ENCODE measurements around the gene CES5A. TPM values are rescaled to one million over a fixed set of nuclear protein-coding genes. Genes with fewer than 3 reads are reported as not detected.

The CES5A gene
- total and polyA plus RNA-seq, 2 of the 8 experiments (the other 6 are each of a cell fraction or from before 2014, with no cell fraction given), result not detected

- Histone ChIP-seq H2BK20ac (ENCODE audit: low read length) (no peak overlapping the region), H3K23ac (ENCODE audit: insufficient read length) (no peak overlapping the region), H4K91ac (replicated peaks; ENCODE audit: insufficient read length, low read length) (no peak overlapping the region), H3K27ac (ENCODE audit: low read depth, low read length) (no peak overlapping the region), H3K27me3 (replicated peaks in 1 of 4; ENCODE audit: control insufficient read depth in 3 of 4, extremely low read depth in 1 of 4, insufficient read depth in 3 of 4, low read length in 3 of 4) (no peaks in the 10 kb centered on the region), H4K20me1 (replicated peaks in 1 of 2; ENCODE audit: control insufficient read depth in 1 of 2, insufficient read depth in 2 of 2, low read length in 2 of 2) (no peaks in the 10 kb centered on the region), H2BK5ac (ENCODE audit: low read depth, low read length) (no peak overlapping the region), H3K4me2 (ENCODE audit: insufficient read depth in 1 of 2, low read depth in 2 of 2, low read length in 2 of 2) (no peak overlapping the region), H3K9me3 (ENCODE audit: insufficient read depth in 2 of 2, low read depth in 1 of 2, low read length in 1 of 2) (no peaks in the 10 kb centered on the region), H3K56ac (replicated peaks; ENCODE audit: insufficient read length, low read depth, low read length) (no peak overlapping the region), H2AFZ (ENCODE audit: low read length) (no peak overlapping the region), H2AK5ac (ENCODE audit: low read depth, low read length) (no peak overlapping the region), H3K23me2 (ENCODE audit: low read depth, low read length) (no peaks in the 10 kb centered on the region; the same call in 1 of the 2 replicates), H3K9ac (replicated peaks in 1 of 4; ENCODE audit: extremely low read depth in 1 of 4, low read depth in 3 of 4, low read length in 3 of 4) (no peak overlapping the region), H2BK120ac (replicated peaks; ENCODE audit: low read depth, low read length) (no peak overlapping the region), H3K79me2 (ENCODE audit: control insufficient read depth in 1 of 2, insufficient read depth in 2 of 2, low read length in 2 of 2) (no peaks in the 10 kb centered on the region), H4K5ac (ENCODE audit: insufficient read length, low read depth, low read length) (no peak overlapping the region), H3K79me1 (ENCODE audit: low read depth, low read length) (no peaks in the 10 kb centered on the region), H2BK15ac (ENCODE audit: low read length) (no peak overlapping the region), H4K8ac (ENCODE audit: extremely low read depth, insufficient read depth, low read length) (no peak overlapping the region), H3K4me3 (ENCODE audit: extremely low read depth in 1 of 4, insufficient read depth in 2 of 4, low read depth in 3 of 4, low read length in 4 of 4) (no peak overlapping the region), H3K4me1 (replicated peaks in 1 of 4; ENCODE audit: control insufficient read depth in 3 of 4, insufficient read depth in 4 of 4, low read length in 3 of 4) (no peaks in the 10 kb centered on the region), H3K36me3 (ENCODE audit: control insufficient read depth in 2 of 4, insufficient read depth in 4 of 4, low read length in 3 of 4) (no peaks in the 10 kb centered on the region), H3K4ac (replicated peaks; ENCODE audit: insufficient read length, low read depth, low read length) (no peak overlapping the region), H3K14ac (ENCODE audit: insufficient read length) (no peak overlapping the region), H3K18ac (ENCODE audit: extremely low read depth, low read length) (no peak overlapping the region), H2BK12ac (ENCODE audit: low read depth, low read length) (no peak overlapping the region)
- DNase-seq (ENCODE audit: low read depth in 1 of 2, low spot score in 2 of 2) (no peak), FAIRE-seq (no peak)
- ChIA-PET CTCF (ENCODE audit: partially characterized antibody) (no interaction called here), POLR2A (ENCODE audit: partially characterized antibody) (no interaction called here)
- WGBS, 2 experiments (ENCODE audit: extremely low coverage in 1 of 2, insufficient coverage in 1 of 2, insufficient read length in 1 of 2, insufficient replicate concordance in 2 of 2, low coverage in 1 of 2, low lambda C conversion rate in 2 of 2, missing lambda C conversion rate in 1 of 2), result 92% methylated on average over 4 of the region's 4 CpGs; no CpG with 5 or more reads in 1 of the 2 experiments
- TF ChIP-seq E2F6 (IDR thresholded peaks at IDR 0.05), result no peak
- TF ChIP-seq MAX (IDR thresholded peaks at IDR 0.05), result no peak
- TF ChIP-seq JUN (IDR thresholded peaks at IDR 0.05; ENCODE audit: low read depth, low read length), result no peak
- no peak for TF ChIP-seq EZH2 (IDR thresholded peaks at IDR 0.05; ENCODE audit: low read depth, low read length, severe bottlenecking)
- no peak for TF ChIP-seq SP4 (IDR thresholded peaks at IDR 0.05; ENCODE audit: low read length)
- no peak for TF ChIP-seq CREB1 (IDR thresholded peaks at IDR 0.05)
- TF ChIP-seq YY1 (IDR thresholded peaks at IDR 0.05; ENCODE audit: low read depth, low read length), result no peak
- no peak for TF ChIP-seq NRF1 (IDR thresholded peaks at IDR 0.05; ENCODE audit: low read depth, low read length)
- no peak for TF ChIP-seq KDM5A (IDR thresholded peaks at IDR 0.05; ENCODE audit: low read length)
- TF ChIP-seq SRF (IDR thresholded peaks at IDR 0.05; ENCODE audit: low read depth, low read length), result no peak
- no peak for TF ChIP-seq HDAC2 (IDR thresholded peaks at IDR 0.05; ENCODE audit: borderline replicate concordance in 1 of 2, low read depth in 2 of 2, low read length in 2 of 2)
- TF ChIP-seq GABPA (IDR thresholded peaks at IDR 0.05; ENCODE audit: borderline replicate concordance, insufficient read depth, low read length), result no peak
- TF ChIP-seq MAFK (IDR thresholded peaks at IDR 0.05; ENCODE audit: low read depth, low read length), result no peak
- no peak for TF ChIP-seq ASH2L (IDR thresholded peaks at IDR 0.05; ENCODE audit: low read length)
- no peak for TF ChIP-seq SP2 (IDR thresholded peaks at IDR 0.05; ENCODE audit: low read length)
Measured at GRCh38 chr16:55908641-55909040, 33.5 kb upstream of the CES5A start.

Measured in H1 (cell line).